IPS DF 6.9 (cell line): ENCODE measurements around the gene EFR3B.
"Not testable (repeated sequence)": the region's sequence is repeated elsewhere in the genome, so short reads cannot be mapped to it uniquely, and the experiment has no call there.

Experiments used
- DNase-seq: peaks from one replicate; pipeline ENCODE4 v3.0.0-alpha.2; 2013; ENCODE audit warnings: low read depth, low spot score
- H3K27ac ChIP-seq: one replicate; pipeline ENCODE4 v1.5.1; 2013; ENCODE audit warnings: low read length, control low read depth
- H3K27me3 ChIP-seq: 2 replicates; pipeline ENCODE4 v1.6.1; 2013; ENCODE audit warnings: mild to moderate bottlenecking, low read length; ENCODE audit not compliant: control insufficient read depth, insufficient read depth
- H3K36me3 ChIP-seq: 2 replicates; pipeline ENCODE4 v1.6.1; 2013; ENCODE audit warnings: low read length; ENCODE audit not compliant: control insufficient read depth, insufficient read depth
- H3K4me1 ChIP-seq: 2 replicates; pipeline ENCODE4 v1.6.1; 2013; ENCODE audit warnings: low read length; ENCODE audit not compliant: control insufficient read depth, insufficient read depth
- H3K4me3 ChIP-seq: 2 replicates; pipeline ENCODE4 v1.5.1; 2013; ENCODE audit warnings: mild to moderate bottlenecking, low read length
- H3K9me3 ChIP-seq: 2 replicates; pipeline ENCODE4 v1.6.1; 2013; ENCODE audit warnings: low read length, inconsistent platforms; ENCODE audit not compliant: control insufficient read depth, insufficient read depth
- WGBS: extraction: QIAGEN DNeasy Blood & Tissue Kit; methylation state at CpG from one replicate; pipeline ENCODE4 v1.1.7; 2013; ENCODE audit warnings: mixed read lengths, missing lambda C conversion rate; ENCODE audit not compliant: insufficient read length, insufficient coverage; 5-methylcytosine and 5-hydroxymethylcytosine counted together

Gene EFR3B

DNA sequence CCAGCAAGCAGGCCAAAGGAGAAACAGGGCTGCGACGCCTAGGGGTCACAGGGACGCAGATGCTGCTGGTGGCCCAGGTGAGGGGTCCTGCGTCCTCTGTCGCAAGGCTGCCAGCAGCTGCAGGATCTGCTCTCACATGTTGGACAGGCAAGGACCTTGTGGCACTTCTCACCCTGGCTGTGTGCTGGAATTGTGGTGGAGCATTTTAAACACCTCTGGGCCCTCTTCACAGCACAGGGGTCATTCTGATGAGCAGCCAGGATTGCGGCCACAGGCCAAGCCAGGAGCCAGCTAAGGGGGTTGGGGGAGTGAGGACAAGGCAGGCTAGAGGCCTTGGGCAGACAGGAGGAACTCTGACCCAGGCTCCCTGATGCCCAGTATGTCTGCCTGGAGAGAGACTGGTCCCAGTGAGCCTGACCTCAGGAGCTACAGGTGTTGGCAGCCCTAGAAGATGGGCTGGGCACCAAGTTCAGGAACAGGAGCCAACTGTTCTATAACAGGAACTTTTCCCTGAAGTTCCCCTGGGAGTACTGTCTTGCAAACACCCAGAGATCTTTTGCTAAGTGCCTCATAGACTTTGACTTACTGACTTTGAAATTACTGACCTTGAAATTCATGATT, 40.2 kb downstream of the EFR3B start:
- Histone ChIP-seq H3K4me3 (no peak overlapping the region), H3K27ac (no peak overlapping the region), H3K27me3 (no peaks in the 10 kb centered on the region), H3K36me3 (no peaks in the 10 kb centered on the region), H3K4me1 (no peaks in the 10 kb centered on the region), H3K9me3 (no peaks in the 10 kb centered on the region)
- WGBS, result no CpG with 5 or more reads among the region's 6 CpGs
- no peak for DNase-seq

DNA sequence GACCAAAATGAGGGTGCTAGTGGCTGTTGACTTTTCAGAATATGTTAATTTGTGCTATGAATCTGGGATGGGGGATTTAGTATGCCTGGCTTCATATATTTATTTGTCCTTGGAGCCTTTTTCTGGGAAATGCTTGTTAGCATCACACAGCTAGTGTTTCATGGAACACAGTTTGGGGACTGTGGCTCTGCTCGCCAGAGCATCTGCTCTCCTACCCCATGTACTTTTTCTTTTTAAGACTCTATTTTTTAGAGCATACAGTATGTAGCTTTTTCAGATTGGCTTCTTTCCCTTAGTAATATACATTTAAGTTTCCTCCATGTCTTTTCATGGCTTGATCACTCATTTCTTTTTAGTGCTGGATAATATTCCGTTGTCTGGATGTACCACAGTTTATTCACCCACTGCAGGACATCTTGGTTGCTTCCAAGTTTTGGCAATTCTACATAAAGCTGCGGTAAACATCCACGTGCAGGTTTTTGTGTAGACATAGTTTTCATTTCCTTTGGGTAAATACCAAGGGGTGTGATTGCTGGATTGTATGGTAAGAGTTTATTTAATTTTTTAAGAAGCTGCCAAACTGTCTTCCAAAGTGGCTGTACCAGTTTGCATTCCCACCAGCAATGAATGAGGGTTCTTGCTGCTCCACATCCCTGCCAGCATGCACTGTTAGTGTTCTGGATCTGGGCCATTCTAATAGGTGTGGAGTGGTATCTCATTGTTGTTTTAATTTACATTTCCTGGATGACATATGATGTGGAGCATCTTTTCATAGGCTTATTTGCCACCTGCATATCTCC, 44.1 kb downstream of the EFR3B start:
- WGBS, result no CpG with 5 or more reads among the region's 4 CpGs
- Histone ChIP-seq H3K27me3 (no peaks in the 10 kb centered on the region), H3K4me1 (peaks cover 11% of the 10 kb centered on the region), H3K36me3 (no peaks in the 10 kb centered on the region), H3K9me3 (no peaks in the 10 kb centered on the region), H3K27ac (no peak overlapping the region), H3K4me3 (no peak overlapping the region)
- DNase-seq, result no peak

DNA sequence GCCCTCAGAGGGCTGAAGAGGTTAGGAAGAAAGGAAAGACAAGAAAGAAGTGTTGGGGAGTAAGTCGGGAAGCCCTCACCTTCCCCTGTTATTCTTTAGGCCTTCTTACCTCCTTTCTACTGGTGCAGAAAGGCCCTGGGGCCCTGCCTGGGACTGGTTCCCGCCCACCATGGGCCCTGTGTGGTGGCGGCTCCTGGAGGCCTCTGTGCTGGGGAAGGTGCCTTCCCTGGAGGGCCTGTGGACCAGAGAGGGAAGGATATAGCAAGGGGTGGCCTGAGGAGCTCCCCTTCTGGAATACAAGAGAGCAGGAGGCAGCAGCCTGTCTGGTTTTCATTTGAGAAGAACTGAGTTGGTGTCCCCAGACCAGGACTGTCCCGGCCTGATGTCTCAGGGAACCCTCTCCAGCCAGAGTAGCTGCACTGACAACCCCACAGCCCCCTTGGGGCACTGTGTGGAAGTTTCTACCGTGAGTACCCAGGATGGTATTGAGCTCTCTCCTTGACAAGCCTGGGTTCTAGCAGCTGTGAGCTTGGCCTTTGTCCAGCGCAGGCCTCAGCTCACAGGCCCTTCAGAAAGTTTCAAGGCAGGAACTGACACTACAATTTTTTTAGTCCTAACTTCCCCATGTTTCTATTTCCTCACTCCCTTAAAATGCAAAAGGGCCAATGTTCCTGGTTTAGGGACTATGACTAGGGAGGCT, 47.1 kb downstream of the EFR3B start:
- H3K36me3 ChIP-seq, result no peaks in the 10 kb centered on the region
- no peaks in the 10 kb centered on the region for H3K9me3 ChIP-seq
- H3K27ac ChIP-seq, result no peak overlapping the region
- H3K27me3 ChIP-seq, result no peaks in the 10 kb centered on the region
- no peak for DNase-seq
- H3K4me3 ChIP-seq, result no peak overlapping the region
- H3K4me1 ChIP-seq, result peaks cover 16% of the 10 kb centered on the region
- WGBS, result no CpG with 5 or more reads among the region's 6 CpGs

DNA sequence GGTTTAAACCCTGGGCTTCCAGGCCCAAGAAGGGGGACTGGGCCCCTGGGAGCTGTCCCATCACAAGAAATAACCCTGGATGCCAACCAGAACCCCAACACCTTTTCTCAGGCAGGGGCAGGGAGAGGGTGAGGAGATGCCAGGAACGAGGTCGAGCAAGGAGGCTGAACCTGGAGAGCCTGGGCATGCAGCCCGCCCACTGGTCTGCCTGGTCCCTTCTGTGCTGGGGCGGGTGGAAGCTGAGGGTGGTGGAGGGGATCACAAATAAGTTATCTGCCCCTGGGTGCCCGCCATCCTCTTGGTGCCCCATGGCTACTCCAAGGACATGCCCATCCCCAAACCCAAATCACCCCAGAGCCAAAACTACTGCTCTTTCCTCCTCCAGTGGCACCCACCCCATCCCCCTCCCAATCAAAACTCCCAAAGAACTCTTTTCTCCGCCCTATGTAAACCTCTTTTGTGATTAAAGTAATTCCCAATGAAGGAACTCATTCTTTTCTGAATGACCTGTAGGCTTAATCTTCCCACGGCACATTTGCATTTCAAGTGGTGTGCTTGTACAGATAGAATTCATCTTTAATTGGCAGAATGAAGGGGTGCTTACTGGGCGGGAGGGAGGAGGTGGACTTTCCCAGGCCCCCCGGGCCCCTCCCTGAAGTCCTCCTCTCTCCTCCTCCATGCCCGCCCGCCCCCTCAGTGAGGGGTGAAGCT, 47.9 kb downstream of the EFR3B start:
- H3K27ac ChIP-seq, result no peak overlapping the region
- WGBS, result no CpG with 5 or more reads among the region's 11 CpGs
- no peak for DNase-seq

DNA sequence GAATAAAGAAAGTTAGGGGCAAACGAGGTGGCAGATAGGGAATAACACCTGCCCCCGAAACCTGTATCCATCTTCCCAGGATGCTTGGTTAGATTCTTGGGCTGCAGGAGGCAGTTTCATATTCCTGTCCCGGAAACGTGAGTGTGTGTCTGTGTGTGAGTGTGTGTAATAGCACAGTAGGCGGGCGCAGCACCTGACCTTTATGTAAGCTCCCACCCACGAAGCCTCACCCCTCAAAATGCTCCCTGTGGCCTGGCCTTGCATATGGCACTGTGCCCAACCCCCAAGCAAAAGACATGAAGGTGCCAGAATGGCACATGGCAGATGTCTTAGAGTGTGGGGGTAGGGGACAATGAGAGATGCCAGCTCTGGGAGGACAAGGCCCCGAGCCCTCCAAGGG, 48.9 kb downstream of the EFR3B start:
- WGBS, result no CpG with 5 or more reads among the region's 8 CpGs
- no peaks in the 10 kb centered on the region for H3K9me3 ChIP-seq
- no peak overlapping the region for H3K4me3 ChIP-seq
- H3K4me1 ChIP-seq, result peaks cover 16% of the 10 kb centered on the region
- no peaks in the 10 kb centered on the region for H3K36me3 ChIP-seq
- no peaks in the 10 kb centered on the region for H3K27me3 ChIP-seq
- H3K27ac ChIP-seq, result no peak overlapping the region
- DNase-seq, result no peak

More for the DNA sequence above, 47.9 kb downstream of the EFR3B start:
- peaks cover 16% of the 10 kb centered on the region for H3K4me1 ChIP-seq
- H3K27me3 ChIP-seq, result no peaks in the 10 kb centered on the region
- no peak overlapping the region for H3K4me3 ChIP-seq
- no peaks in the 10 kb centered on the region for H3K36me3 ChIP-seq
- H3K9me3 ChIP-seq, result no peaks in the 10 kb centered on the region

DNA sequence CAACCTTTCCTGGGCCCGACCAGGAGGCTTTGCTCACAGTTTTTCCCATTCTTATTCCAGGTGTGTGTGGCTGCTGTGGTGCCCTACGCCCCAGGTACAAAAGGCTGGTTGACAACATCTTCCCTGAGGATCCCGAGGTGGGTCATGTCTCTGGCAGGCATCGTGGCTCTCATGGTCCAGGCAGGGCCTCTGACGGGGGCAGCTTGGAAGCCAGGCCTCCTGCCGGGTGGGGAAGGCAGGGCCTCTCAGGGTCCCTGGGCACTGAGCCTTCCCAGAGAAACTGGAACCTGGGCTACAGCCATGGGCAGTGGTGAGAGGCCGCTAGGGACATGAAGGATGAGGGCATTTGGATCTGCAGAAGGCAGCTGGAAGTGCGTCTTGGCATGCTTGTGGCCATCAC, 49.4 kb downstream of the EFR3B start:
- DNase-seq, result no peak
- no peaks in the 10 kb centered on the region for H3K36me3 ChIP-seq
- WGBS, result no CpG with 5 or more reads among the region's 8 CpGs
- peaks cover 16% of the 10 kb centered on the region for H3K4me1 ChIP-seq
- no peaks in the 10 kb centered on the region for H3K27me3 ChIP-seq
- H3K4me3 ChIP-seq, result no peak overlapping the region
- H3K9me3 ChIP-seq, result no peaks in the 10 kb centered on the region
- H3K27ac ChIP-seq, result no peak overlapping the region

DNA sequence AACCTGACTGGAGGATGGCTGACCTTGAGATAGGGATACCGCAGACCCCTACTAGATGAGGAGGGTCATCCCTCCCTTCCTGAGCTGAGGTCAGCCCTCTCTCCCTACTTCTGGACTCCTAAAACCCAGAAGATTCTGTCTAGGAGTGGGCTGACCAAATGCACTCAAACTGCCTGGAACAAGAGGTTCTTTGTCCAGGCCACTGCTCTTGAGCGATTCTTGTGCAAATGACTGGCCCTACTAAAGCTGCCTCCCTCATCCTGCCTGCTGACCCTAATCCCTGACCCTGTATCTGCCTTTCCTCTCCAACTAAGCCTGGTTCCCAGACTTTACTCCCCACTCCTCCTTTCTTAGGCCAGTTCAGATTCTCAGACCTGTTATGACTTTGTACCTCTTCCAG, 56.2 kb downstream of the EFR3B start:
- Histone ChIP-seq H3K27me3 (no peaks in the 10 kb centered on the region), H3K4me3 (no peak overlapping the region), H3K36me3 (no peaks in the 10 kb centered on the region), H3K27ac (no peak overlapping the region), H3K4me1 (peaks cover 4% of the 10 kb centered on the region), H3K9me3 (no peaks in the 10 kb centered on the region)
- no CpG with 5 or more reads among the region's 2 CpGs for WGBS
- DNase-seq, result no peak

DNA sequence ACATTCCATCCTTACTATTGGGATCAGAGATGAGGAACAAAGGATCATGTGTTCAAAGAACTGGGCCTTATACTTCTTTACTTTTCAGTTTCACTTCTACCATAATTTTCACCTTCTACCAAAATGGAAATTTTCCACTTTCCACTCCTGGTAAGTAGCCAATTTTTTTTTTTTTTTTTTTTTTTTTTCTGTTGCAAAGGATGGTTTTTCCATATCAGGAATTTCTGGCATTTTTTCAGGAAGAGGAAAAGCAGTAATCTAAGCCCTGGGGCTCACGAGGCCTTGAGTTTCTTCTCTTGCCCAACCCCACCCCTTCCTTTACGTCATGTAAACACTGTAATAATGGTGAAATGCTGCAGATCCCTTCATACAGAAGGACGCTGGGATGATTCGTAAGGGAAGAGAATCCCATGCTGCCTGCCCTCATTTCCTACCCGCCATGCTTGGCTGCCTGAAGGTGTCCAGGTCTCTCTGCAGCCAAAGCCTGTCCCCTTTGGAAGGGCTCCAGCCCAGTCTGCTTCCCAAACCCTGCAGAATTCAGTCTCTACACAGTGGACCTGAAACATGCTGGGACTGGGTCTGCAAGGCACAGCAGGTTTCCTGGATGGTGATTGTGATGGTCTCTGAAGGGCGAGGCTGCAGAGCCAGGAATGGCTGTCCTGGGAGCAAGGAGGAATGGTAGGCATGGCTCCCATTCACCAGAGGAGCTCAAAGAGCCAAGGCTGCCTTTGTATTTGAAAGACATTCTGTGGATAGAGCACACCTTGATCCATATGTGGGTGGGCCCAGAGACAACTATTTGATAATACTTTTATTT, 57.0 kb downstream of the EFR3B start:
- no peak for DNase-seq
- Histone ChIP-seq H3K9me3 (no peaks in the 10 kb centered on the region), H3K4me1 (peaks cover 4% of the 10 kb centered on the region), H3K27me3 (no peaks in the 10 kb centered on the region), H3K27ac (no peak overlapping the region), H3K36me3 (no peaks in the 10 kb centered on the region), H3K4me3 (no peak overlapping the region)
- no CpG with 5 or more reads among the region's 6 CpGs for WGBS

DNA sequence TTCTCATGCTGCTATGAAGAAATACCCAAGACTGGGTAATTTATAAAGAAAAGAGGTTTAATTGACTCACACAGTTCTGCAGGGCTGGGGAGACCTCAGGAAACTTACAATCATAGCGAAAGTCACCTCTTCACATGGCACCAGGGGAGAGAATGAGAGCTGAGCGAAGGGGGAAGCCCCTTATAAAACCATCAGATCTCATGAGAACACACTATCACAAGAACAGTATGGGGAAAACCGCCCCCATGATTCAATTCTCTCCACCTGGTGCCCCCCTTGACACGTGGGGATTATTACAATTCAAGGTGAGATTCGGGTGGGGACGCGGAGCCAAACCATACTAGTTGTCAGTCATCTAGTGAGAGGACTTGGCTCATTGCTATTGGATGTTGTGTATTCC, 60.5 kb downstream of the EFR3B start:
- not testable (repeated sequence) for H3K27ac ChIP-seq, H3K9me3 ChIP-seq, H3K27me3 ChIP-seq, DNase-seq, H3K4me3 ChIP-seq, H3K36me3 ChIP-seq, H3K4me1 ChIP-seq
- WGBS, result no CpG with 5 or more reads among the region's 7 CpGs
